Measurements from ENCODE around the gene DNAH17. TPM values are rescaled to one million over a fixed set of nuclear protein-coding genes. Genes with fewer than 3 reads are reported as not detected.

DNAH17 gene
- total RNA-seq, 1 experiment from 2014 or later: 0.18 TPM

- H3K4me3 ChIP-seq (ENCODE audit: low read depth in 2 of 2, low read length in 2 of 2): no peak overlapping the region
- peak; percentile 52; the same call in 1 of the 2 replicates for ATAC-seq
- BruUV-seq (replicated peaks): no TSS peak
- ChIA-PET CTCF (interaction anchor here (1.0 kb wide), 2 partner anchors 9 to 44 kb away, joined by 5 to 21 read pairs; no protein-coding TSS in a partner anchor), POLR2A (no interaction called here)
- H3K27me3 ChIP-seq (ENCODE audit: control insufficient read depth, insufficient read depth, low read length): no peaks in the 10 kb centered on the region
- in situ Hi-C loops (cut with HindIII; ENCODE audit: low pct_unique_long_range_greater_than_20kb, low sequenced_read_pairs) (no loop called here), intact Hi-C loops (cut with micrococcal nuclease; ENCODE audit: unreplicated experiment) (no loop called here)
- 0 out of 2 replicates have a peak, but pooled peaks cover 5% of the 10 kb centered on the region for H3K4me1 ChIP-seq (ENCODE audit: control insufficient read depth, insufficient read depth, low read length)
- H3K36me3 ChIP-seq (ENCODE audit: control insufficient read depth, insufficient read depth, low read length): no peaks in the 10 kb centered on the region; the same call in 1 of the 2 replicates
- TF ChIP-seq, protein P1, sequence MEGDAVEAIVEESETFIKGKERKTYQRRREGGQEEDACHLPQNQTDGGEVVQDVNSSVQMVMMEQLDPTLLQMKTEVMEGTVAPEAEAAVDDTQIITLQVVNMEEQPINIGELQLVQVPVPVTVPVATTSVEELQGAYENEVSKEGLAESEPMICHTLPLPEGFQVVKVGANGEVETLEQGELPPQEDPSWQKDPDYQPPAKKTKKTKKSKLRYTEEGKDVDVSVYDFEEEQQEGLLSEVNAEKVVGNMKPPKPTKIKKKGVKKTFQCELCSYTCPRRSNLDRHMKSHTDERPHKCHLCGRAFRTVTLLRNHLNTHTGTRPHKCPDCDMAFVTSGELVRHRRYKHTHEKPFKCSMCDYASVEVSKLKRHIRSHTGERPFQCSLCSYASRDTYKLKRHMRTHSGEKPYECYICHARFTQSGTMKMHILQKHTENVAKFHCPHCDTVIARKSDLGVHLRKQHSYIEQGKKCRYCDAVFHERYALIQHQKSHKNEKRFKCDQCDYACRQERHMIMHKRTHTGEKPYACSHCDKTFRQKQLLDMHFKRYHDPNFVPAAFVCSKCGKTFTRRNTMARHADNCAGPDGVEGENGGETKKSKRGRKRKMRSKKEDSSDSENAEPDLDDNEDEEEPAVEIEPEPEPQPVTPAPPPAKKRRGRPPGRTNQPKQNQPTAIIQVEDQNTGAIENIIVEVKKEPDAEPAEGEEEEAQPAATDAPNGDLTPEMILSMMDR (IDR thresholded peaks at IDR 0.05): no peak; the same call in 1 of the 2 replicates
- TF ChIP-seq SIN3A (IDR thresholded peaks at IDR 0.05; ENCODE audit: borderline replicate concordance, insufficient read depth, low read depth, low read length) (no peak), TCF7L2 (IDR thresholded peaks at IDR 0.05; ENCODE audit: low read depth, low read length) (no peak), POLR2AphosphoS5 (IDR thresholded peaks at IDR 0.05; ENCODE audit: low read depth, low read length) (no peak)
- TF ChIP-seq, protein P2, sequence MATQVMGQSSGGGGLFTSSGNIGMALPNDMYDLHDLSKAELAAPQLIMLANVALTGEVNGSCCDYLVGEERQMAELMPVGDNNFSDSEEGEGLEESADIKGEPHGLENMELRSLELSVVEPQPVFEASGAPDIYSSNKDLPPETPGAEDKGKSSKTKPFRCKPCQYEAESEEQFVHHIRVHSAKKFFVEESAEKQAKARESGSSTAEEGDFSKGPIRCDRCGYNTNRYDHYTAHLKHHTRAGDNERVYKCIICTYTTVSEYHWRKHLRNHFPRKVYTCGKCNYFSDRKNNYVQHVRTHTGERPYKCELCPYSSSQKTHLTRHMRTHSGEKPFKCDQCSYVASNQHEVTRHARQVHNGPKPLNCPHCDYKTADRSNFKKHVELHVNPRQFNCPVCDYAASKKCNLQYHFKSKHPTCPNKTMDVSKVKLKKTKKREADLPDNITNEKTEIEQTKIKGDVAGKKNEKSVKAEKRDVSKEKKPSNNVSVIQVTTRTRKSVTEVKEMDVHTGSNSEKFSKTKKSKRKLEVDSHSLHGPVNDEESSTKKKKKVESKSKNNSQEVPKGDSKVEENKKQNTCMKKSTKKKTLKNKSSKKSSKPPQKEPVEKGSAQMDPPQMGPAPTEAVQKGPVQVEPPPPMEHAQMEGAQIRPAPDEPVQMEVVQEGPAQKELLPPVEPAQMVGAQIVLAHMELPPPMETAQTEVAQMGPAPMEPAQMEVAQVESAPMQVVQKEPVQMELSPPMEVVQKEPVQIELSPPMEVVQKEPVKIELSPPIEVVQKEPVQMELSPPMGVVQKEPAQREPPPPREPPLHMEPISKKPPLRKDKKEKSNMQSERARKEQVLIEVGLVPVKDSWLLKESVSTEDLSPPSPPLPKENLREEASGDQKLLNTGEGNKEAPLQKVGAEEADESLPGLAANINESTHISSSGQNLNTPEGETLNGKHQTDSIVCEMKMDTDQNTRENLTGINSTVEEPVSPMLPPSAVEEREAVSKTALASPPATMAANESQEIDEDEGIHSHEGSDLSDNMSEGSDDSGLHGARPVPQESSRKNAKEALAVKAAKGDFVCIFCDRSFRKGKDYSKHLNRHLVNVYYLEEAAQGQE (IDR thresholded peaks at IDR 0.05; ENCODE audit: insufficient read depth in 1 of 2, low read depth in 2 of 2, low read length in 1 of 2): no peak
- no peaks in the 10 kb centered on the region for H3K9me3 ChIP-seq (ENCODE audit: control insufficient read depth, insufficient read depth, low read depth, low read length)
- H3K27ac ChIP-seq (ENCODE audit: low read length): no peak overlapping the region
- no peak for DNase-seq (ENCODE audit: low read depth, low spot score)
Observed at GRCh38 chr17:78412403-78412802, 164.8 kb downstream of the DNAH17 start.

DNA sequence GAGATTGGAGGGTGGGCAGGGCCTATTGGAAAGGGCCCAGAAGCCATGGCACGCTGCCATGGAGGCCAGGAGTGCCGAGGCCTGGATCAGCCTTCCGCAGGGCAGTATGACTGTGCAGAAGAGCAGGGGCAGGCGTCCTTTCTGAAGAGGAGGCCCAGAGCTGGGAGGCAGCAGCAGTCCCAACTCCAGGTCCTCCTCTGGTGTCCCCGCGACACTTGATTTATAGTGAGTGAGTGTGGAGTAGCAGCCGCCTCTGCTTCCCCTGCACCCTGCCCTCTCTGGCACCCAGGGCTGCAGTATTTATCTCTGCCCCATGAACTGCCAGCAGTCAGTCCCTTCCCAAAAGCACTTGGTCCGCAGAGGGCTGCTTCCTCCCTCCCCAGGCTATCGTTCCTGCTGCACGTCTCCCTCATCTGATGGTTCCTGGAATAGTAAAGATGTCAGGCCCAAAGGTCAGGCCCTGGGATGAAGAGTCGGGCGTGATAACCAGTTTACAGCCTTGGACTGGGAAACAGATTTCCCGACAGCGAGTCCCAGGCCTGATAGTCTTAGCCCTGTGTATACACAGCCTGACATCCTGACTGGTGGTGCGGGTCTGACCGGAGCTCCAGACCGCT is 165.8 kb downstream of the DNAH17 start:
- DNase-seq (ENCODE audit: low read depth, low spot score): no peak
- TF ChIP-seq SIN3A (IDR thresholded peaks at IDR 0.05; ENCODE audit: borderline replicate concordance, insufficient read depth, low read depth, low read length) (no peak), TCF7L2 (IDR thresholded peaks at IDR 0.05; ENCODE audit: low read depth, low read length) (no peak), POLR2AphosphoS5 (IDR thresholded peaks at IDR 0.05; ENCODE audit: low read depth, low read length) (no peak)
- TF ChIP-seq, protein P1 (IDR thresholded peaks at IDR 0.05): no peak
- TF ChIP-seq, protein P2 (IDR thresholded peaks at IDR 0.05; ENCODE audit: insufficient read depth in 1 of 2, low read depth in 2 of 2, low read length in 1 of 2): no peak
- ATAC-seq: no peak
- BruUV-seq (replicated peaks): no TSS peak
- Histone ChIP-seq H3K9me3 (ENCODE audit: control insufficient read depth, insufficient read depth, low read depth, low read length) (no peaks in the 10 kb centered on the region), H3K36me3 (ENCODE audit: control insufficient read depth, insufficient read depth, low read length) (no peaks in the 10 kb centered on the region), H3K27me3 (ENCODE audit: control insufficient read depth, insufficient read depth, low read length) (no peaks in the 10 kb centered on the region), H3K4me3 (ENCODE audit: low read depth in 2 of 2, low read length in 2 of 2) (no peak overlapping the region), H3K4me1 (ENCODE audit: control insufficient read depth, insufficient read depth, low read length) (0 out of 2 replicates have a peak, but pooled peaks cover 5% of the 10 kb centered on the region), H3K27ac (ENCODE audit: low read length) (no peak overlapping the region)
- CTCF ChIA-PET: interaction anchor here (1.0 kb wide), 1 partner anchor 10 kb away, joined by 21 read pairs; no protein-coding TSS in a partner anchor
- intact Hi-C loops (cut with micrococcal nuclease; ENCODE audit: unreplicated experiment) (no loop called here), in situ Hi-C loops (cut with HindIII; ENCODE audit: low pct_unique_long_range_greater_than_20kb, low sequenced_read_pairs) (no loop called here)
- POLR2A ChIA-PET: no interaction called here
